GM21786 (cell line): ENCODE results near the gene CAPN10.

Source experiments
- ATAC-seq: cut with Tn5 transposase; IDR thresholded peaks from one replicate; pipeline ENCODE4 v1.9.1; 2021; ENCODE audit not compliant: unreplicated experiment

Gene CAPN10

GRCh38 chr2:240588669-240589068 is 2.1 kb downstream of the CAPN10 start:
- no peak for ATAC-seq

GRCh38 chr2:240589375-240589774 is 2.8 kb downstream of the CAPN10 start:
- ATAC-seq = no peak

- no peak for ATAC-seq
These were observed 3.5 kb downstream of the CAPN10 start for GRCh38 chr2:240589850-240590525.

DNA sequence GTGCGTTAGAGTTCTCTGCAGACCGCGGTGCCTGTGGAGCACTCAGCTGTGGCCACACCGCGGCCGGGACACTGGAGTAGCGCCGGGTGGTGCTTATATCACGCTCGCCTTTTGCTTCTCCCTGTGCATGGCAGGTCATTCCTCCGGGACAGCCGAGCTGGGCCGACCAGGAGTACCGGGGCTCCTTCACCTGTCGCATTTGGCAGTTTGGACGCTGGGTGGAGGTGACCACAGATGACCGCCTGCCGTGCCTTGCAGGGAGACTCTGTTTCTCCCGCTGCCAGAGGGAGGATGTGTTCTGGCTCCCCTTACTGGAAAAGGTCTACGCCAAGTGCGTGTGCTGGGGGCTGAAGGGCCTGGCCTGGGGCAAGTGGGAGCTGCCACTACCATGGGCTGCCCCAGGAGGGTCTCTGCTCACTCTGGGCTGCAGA is 4.2 kb downstream of the CAPN10 start:
- no peak for ATAC-seq

DNA sequence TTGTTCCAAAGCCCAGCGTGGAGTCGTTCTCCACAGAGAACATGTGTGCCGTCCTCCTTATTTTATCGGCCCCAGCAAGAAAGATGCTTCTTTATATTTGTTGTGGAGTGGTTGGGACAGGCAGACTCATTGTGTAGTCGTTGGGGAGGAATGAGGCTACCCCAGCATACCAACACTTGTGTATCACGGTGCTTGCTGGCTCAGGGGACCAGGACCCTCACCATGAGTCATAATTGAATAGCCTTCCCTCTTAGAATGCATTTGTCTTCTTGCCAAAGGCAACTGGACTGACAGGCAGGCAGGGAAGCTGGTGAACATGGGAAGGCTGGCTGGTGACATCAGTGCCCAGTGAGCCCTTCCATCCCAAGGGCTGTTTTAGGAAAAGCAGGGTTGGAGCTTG is 4.7 kb downstream of the CAPN10 start:
- no peak for ATAC-seq

GRCh38 chr2:240591784-240592183 is 5.2 kb downstream of the CAPN10 start:
- ATAC-seq = no peak

DNA sequence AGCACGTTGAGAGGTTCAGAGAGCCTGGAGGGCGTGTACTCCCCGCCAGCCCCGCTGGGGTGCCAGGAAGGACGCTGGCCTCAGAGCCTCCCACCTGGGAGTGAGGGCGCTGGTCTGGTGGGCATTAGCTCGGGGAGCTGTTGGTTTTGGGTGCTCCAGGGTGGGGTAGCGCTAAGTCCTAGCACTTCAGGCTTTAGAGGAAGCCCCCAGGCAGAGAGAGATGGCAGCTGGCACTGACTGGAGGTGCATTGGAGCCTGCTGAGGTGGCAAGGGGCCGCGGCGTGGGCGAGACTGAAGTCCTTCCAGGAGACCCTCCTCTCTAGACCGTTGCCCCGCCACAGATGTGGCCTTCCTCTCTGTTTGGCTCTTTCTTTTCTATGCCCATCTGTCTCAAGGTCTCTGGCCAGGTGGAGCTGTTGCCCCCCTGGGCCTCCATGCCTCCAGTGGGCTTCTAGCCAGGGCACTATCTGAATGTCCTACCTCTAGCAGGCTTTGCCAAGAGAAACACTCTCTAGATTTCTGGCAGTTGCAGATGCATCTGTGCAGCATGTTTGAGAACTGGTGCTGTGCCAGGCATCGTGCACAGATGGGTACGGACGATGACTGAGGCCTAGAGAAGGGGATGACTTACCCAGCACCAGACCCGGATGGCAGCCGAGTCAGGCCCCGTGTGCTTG is 6.6 kb downstream of the CAPN10 start:
- no peak for ATAC-seq

DNA sequence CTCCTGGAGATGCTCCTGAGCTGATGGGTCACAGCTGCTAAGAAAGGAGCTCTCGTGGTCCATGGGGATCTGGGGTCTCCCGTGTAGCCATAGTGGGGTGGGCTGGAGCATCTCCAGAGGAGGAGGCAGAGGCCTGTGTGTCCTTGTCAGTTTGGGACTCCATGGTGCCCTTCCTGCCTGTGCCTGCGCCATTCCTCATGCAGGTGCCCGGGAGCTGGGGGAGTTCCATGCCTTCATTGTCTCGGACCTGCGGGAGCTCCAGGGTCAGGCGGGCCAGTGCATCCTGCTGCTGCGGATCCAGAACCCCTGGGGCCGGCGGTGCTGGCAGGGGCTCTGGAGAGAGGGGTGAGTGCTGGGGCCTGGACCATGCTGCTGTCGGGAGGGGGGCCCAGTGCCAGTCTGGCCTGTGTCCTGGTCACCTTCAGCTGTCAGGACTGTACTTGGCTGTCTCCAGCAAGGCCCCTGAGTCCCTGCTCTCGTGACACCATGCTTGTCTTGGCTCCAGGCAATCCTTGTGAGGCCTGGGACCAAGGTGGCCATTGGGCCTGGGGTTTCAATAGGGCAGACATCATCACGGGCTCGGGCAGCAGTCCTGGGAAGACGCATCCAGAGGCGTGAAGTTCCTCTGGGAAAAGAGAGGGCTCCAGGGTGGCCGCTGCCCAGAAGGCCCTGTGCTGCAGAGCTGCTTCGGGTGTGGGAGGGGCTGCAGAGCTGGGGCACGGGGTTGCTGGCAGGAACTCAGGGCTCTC is 7.3 kb downstream of the CAPN10 start:
- no peak for ATAC-seq

DNA sequence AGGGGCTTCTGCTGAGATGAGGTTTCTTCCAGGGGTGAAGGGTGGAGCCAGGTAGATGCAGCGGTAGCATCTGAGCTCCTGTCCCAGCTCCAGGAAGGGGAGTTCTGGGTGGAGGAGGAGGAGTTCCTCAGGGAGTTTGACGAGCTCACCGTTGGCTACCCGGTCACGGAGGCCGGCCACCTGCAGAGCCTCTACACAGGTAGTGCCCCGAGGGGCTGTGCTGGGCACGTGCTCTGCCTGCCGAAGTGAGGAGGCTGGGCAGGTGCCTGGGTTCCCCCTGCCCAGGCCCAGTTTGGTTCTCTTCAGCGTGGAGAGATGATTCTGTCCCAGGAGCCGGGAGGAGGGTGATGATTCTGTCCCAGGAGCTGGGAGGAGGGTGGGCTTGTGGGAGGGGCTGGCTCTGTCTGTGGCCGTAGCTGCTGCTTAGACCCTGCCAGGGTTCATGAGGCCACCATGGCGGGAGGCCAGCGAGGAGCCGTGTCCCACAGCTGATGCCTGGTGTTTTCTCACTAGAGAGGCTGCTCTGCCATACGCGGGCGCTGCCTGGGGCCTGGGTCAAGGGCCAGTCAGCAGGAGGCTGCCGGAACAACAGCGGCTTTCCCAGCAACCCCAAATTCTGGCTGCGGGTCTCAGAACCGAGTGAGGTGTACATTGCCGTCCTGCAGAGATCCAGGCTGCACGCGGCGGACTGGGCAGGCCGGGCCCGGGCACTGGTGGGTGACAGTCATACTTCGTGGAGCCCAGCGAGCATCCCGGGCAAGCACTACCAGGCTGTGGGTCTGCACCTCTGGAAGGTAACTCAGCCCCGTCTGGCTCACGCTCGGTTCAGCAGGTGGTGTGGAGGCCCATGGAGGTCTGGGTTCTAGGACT is 8.2 kb downstream of the CAPN10 start:
- no peak for ATAC-seq

GRCh38 chr2:240595381-240596079 is 9.0 kb downstream of the CAPN10 start:
- ATAC-seq = no peak

DNA sequence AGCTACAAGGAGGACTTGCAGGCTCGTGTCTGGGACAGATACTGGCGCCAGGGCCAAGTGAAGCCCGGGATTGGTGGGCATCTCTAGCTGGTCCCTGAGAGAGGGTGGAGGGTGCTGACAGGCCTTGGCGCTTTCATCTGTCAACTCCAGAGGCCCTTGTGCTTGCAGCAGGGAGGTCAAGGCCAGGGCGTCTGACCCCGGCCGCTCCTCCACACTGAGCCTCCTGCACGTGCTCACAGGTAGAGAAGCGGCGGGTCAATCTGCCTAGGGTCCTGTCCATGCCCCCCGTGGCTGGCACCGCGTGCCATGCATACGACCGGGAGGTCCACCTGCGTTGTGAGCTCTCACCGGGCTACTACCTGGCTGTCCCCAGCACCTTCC is 9.5 kb downstream of the CAPN10 start:
- no peak for ATAC-seq

- ATAC-seq = no peak
These were observed 10.0 kb downstream of the CAPN10 start for GRCh38 chr2:240596491-240596931.

- ATAC-seq = no peak
These were observed 10.5 kb downstream of the CAPN10 start for GRCh38 chr2:240597054-240597418.

- no peak for ATAC-seq
These were observed 11.1 kb downstream of the CAPN10 start for GRCh38 chr2:240597419-240598181.

GRCh38 chr2:240598311-240598911 is 11.9 kb downstream of the CAPN10 start:
- no peak for ATAC-seq

GRCh38 chr2:240599141-240599583 is 12.6 kb downstream of the CAPN10 start:
- ATAC-seq = no peak

DNA sequence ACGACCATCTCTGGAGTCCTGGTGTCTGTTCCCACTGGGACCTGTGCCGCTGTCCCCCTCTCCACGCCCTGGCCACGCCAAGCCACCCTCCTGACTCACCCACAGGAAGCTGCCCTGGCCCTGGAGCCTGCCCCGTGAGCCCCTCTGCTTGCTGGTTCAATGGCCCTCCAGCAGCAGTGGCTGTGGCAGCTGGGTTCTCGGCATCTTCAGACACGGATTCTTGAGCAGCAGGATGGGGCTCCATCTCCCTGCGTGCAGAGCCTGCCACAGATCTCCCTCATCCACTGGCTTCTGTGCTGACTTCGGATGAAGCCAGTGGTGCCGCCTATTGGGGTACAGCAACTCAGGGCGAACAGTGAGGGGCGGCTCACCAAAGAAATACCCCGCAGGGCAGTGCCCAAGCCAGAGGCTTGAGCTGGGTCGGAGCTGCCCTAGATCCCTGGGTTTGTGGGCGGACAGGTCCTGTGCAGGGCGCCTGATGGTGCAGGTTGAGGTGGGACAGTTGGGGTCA is 14.0 kb downstream of the CAPN10 start:
- no peak for ATAC-seq

- no peak for ATAC-seq
These were observed 14.7 kb downstream of the CAPN10 start for GRCh38 chr2:240601061-240601830.
